K562 (cell line): ENCODE measurements around the gene PPM1G. TPM values are rescaled to one million over a fixed set of nuclear protein-coding genes. Genes with fewer than 3 reads are reported as not detected.

Experiments
- BCOR ChIP-seq: fragments of 450-650 bp; IDR thresholded peaks from 2 replicates; pipeline ENCODE4 v1.6.1; 2016
- HDAC8 ChIP-seq: fragments of 450-650 bp; IDR thresholded peaks from 2 replicates; pipeline ENCODE4 v1.6.1; 2016; ENCODE audit warnings: mild to moderate bottlenecking, missing genetic modification characterization, moderate library complexity, missing compliant biosample characterization
- LEF1 ChIP-seq: fragments of 450-650 bp; IDR thresholded peaks from 2 replicates; pipeline ENCODE4 v1.6.1; 2016; ENCODE audit warnings: mild to moderate bottlenecking
- MAFF ChIP-seq: IDR thresholded peaks from 2 replicates; pipeline ENCODE4 v1.6.1; 2012; ENCODE audit warnings: low read length, improper control_type of control experiment
- NR1H2 ChIP-seq: sonication (generic); formaldehyde crosslinking; IDR thresholded peaks from 2 replicates; pipeline ENCODE4 v1.4.0; 2020; ENCODE audit warnings: mild to moderate bottlenecking, missing genetic modification reagents
- SRF ChIP-seq, 2 experiments: fragments of 250-450, 450-650 bp in 1 of 2; sonication (Bioruptor Pico) in 1 of 2; sonication (generic) in 1 of 2; formaldehyde crosslinking; IDR thresholded peaks; 2 replicates each; pipeline versions ENCODE4 v1.5.0 to v1.5.1; 2020 to 2022; ENCODE audit warnings: mild to moderate bottlenecking in 1 of 2, missing genetic modification reagents in 1 of 2
- TCF7L2 ChIP-seq: fragments of 150-350 bp; IDR thresholded peaks from 2 replicates; pipeline ENCODE4 v1.6.1; 2016; ENCODE audit warnings: low read depth, mild to moderate bottlenecking, low read length, moderate library complexity
- ZBTB17 ChIP-seq: fragments of 450-650 bp; formaldehyde crosslinking; IDR thresholded peaks from 2 replicates; pipeline ENCODE4 v1.4.0; 2020; ENCODE audit warnings: mild to moderate bottlenecking
- ZBTB8A ChIP-seq: fragments of 450-650 bp; IDR thresholded peaks from 2 replicates; pipeline ENCODE4 v1.6.1; 2018; ENCODE audit warnings: mild to moderate bottlenecking, moderate library complexity; ENCODE audit not compliant: partially characterized antibody
- ZFX ChIP-seq: sonication (generic); formaldehyde crosslinking; IDR thresholded peaks from 2 replicates; pipeline ENCODE4 v1.8.0; 2022; ENCODE audit warnings: mild to moderate bottlenecking, missing genetic modification reagents, moderate library complexity
- ZNF174 ChIP-seq: fragments of 250-450 bp; sonication (Bioruptor Pico); IDR thresholded peaks from 2 replicates; pipeline ENCODE4 v1.4.0; 2020; ENCODE audit warnings: mild to moderate bottlenecking
- ZNF239 ChIP-seq: fragments of 250-450 bp; sonication (Bioruptor Pico); IDR thresholded peaks from 2 replicates; pipeline ENCODE4 v1.4.0; 2020; ENCODE audit warnings: mild to moderate bottlenecking
- ZNF407 ChIP-seq: fragments of 450-650 bp; IDR thresholded peaks from 2 replicates; pipeline ENCODE4 v1.6.1; 2016; ENCODE audit warnings: low read depth
- polyA plus RNA-seq, 8 experiments: library from polyadenylated mRNA; depleted of rRNA in 4 of 8; stranded (reverse) in 5 of 8; unstranded in 3 of 8; fragments of >200 nt; fragmentation: Nextera tagmentation in 2 of 8; fragmentation: Illumina TruSeq in 1 of 8; extraction: Ambion mirVana in 2 of 8; extraction: Trizol in 1 of 8; gene quantifications; 2 replicates each; pipeline versions ENCODE4 v1.2.1 to v1.2.3, GENCODE V29; 2011 to 2014; ENCODE audit warnings: inconsistent platforms in 1 of 8, missing spikeins in 1 of 8
- total RNA-seq, 7 experiments: library from RNA; depleted of rRNA in 6 of 7; stranded (reverse); fragments of >200 nt in 6 of 7; fragmentation: Illumina TruSeq in 2 of 7; extraction: Trizol in 2 of 7; gene quantifications; 2 replicates each; pipeline versions ENCODE4 v1.2.1 to v1.2.3, GENCODE V29; 2011 to 2021; ENCODE audit warnings: low replicate concordance in 1 of 7
- TF ChIP-seq, protein P1 (sequence below): fragments of 250-450 bp; sonication (Bioruptor Pico); IDR thresholded peaks from 2 replicates; pipeline ENCODE4 v1.4.0; 2020
- TF ChIP-seq, protein P2 (sequence below), 2 experiments: fragments of 450-650 bp in 1 of 2; sonication (generic) in 1 of 2; formaldehyde crosslinking in 1 of 2; IDR thresholded peaks in 1 of 2; conservative IDR thresholded peaks in 1 of 2; 2 replicates each; pipeline versions ENCODE4 v1.6.1 to v1.8.1; 2016 to 2023; ENCODE audit warnings: mild to moderate bottlenecking in 2 of 2, moderate library complexity in 2 of 2, inconsistent platforms in 1 of 2, missing genetic modification reagents in 1 of 2
- TF ChIP-seq, protein P3 (sequence below): sonication (generic); formaldehyde crosslinking; IDR thresholded peaks from 2 replicates; pipeline ENCODE4 v1.8.0; 2022; ENCODE audit warnings: mild to moderate bottlenecking, low read depth, missing genetic modification reagents

PPM1G gene
- total and polyA plus RNA-seq, 9 of the 15 experiments (the other 6 are each of a cell fraction or from before 2014, with no cell fraction given): 61.7 to 230 (median 153) TPM

GRCh38 chr2:27370026-27370815 lies 39.2 kb downstream of the PPM1G start, which contains the start of the genes EIF2B4 and SNX17 (continued):
- TF ChIP-seq ZNF407 (peak; percentile 100), HDAC8 (no peak), NR1H2 (CRISPR knock-in tag) (peak; percentile 96), ZNF239 (CRISPR knock-in tag) (no peak), ZNF174 (CRISPR knock-in tag) (no peak), MAFF (no peak), SRF (CRISPR knock-in tag; IDR thresholded peaks at IDR 0.05) (peak in 1 of 2 experiments; percentile 79; a peak in 2 of 4 replicates), BCOR (no peak), LEF1 (0 out of 2 replicates have a peak, but pooled peaks have one; percentile 27), ZBTB17 (CRISPR knock-in tag) (peak; percentile 38; the same call in 1 of the 2 replicates), ZBTB8A (peak; percentile 88), TCF7L2 (peak; percentile 51; the same call in 1 of the 2 replicates), ZFX (no peak; the same call in none of the 2 replicates)
- TF ChIP-seq, protein P1, sequence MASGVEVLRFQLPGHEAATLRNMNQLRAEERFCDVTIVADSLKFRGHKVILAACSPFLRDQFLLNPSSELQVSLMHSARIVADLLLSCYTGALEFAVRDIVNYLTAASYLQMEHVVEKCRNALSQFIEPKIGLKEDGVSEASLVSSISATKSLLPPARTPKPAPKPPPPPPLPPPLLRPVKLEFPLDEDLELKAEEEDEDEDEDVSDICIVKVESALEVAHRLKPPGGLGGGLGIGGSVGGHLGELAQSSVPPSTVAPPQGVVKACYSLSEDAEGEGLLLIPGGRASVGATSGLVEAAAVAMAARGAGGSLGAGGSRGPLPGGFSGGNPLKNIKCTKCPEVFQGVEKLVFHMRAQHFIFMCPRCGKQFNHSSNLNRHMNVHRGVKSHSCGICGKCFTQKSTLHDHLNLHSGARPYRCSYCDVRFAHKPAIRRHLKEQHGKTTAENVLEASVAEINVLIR (CRISPR knock-in tag): peak; percentile 56; the same call in 1 of the 2 replicates
- TF ChIP-seq, protein P2, sequence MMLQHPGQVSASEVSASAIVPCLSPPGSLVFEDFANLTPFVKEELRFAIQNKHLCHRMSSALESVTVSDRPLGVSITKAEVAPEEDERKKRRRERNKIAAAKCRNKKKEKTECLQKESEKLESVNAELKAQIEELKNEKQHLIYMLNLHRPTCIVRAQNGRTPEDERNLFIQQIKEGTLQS (IDR thresholded peaks at IDR 0.05): no peak; the same call in 1 of the 2 replicates
- TF ChIP-seq, protein P2 (CRISPR knock-in tag; conservative IDR thresholded peaks at IDR 0.05): no peak; the same call in 1 of the 2 replicates
- TF ChIP-seq, protein P3, sequence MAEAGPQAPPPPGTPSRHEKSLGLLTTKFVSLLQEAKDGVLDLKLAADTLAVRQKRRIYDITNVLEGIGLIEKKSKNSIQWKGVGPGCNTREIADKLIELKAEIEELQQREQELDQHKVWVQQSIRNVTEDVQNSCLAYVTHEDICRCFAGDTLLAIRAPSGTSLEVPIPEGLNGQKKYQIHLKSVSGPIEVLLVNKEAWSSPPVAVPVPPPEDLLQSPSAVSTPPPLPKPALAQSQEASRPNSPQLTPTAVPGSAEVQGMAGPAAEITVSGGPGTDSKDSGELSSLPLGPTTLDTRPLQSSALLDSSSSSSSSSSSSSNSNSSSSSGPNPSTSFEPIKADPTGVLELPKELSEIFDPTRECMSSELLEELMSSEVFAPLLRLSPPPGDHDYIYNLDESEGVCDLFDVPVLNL (CRISPR knock-in tag): peak; percentile 28; the same call in 1 of the 2 replicates
